ENCODE results near the gene TECPR2. TPM values are rescaled to one million over a fixed set of nuclear protein-coding genes. Genes with fewer than 3 reads are reported as not detected.

The TECPR2 gene
- total and polyA plus RNA-seq, 10 donors: 1.1 to 46.6 (median 26.7) TPM

- Histone ChIP-seq H3K9me3 (no peaks in the 10 kb centered on the region), H3K4me3 (no peak overlapping the region), H3K27ac (no peak overlapping the region), H3K36me3 (no peaks in the 10 kb centered on the region), H3K4me1 (peaks cover 5 to 38% (median 24%) of the 10 kb centered on the region in 6 donors), H3K27me3 (replicated peaks in 1 of 7) (peaks cover 6 to 43% (median 28%) of the 10 kb centered on the region in 7 donors)
- WGBS, 5 donors: 88 to 91% (median 90%) methylated on average over 8 to 10 of the region's 10 CpGs
- intact Hi-C loops (cut with DNase I; ENCODE audit: low total_unique reads): no loop called here
- TF ChIP-seq POLR2A (IDR thresholded peaks at IDR 0.05) (no peak), CTCF (IDR thresholded peaks at IDR 0.05 in 8 of 11, conservative IDR thresholded peaks at IDR 0.05 in 3 of 11) (no peak), POLR2AphosphoS5 (IDR thresholded peaks at IDR 0.05) (no peak)
- no peak for DNase-seq
Measured at GRCh38 chr14:102541771-102542170, 179.0 kb downstream of the TECPR2 start.

GRCh38 chr14:102544046-102544746 is 181.5 kb downstream of the TECPR2 start:
- 25 to 65% (median 30%) methylated on average over 16 to 43 of the region's 43 CpGs for WGBS, 5 donors
- intact Hi-C loops (cut with DNase I; ENCODE audit: low total_unique reads): no loop called here

GRCh38 chr14:102544747-102545460 is 182.2 kb downstream of the TECPR2 start:
- Histone ChIP-seq H3K9me3 (no peaks in the 10 kb centered on the region), H3K4me1 (peaks cover 5 to 28% (median 17%) of the 10 kb centered on the region in 6 donors), H3K27ac (no peak overlapping the region), H3K4me3 (peak overlapping the region in 6 of 8 donors; percentile 11 to 62 (median 24)), H3K27me3 (replicated peaks in 1 of 7) (peaks cover 6 to 54% (median 28%) of the 10 kb centered on the region in 7 donors), H3K36me3 (no peaks in the 10 kb centered on the region)
- 9 to 27% (median 13%) methylated on average over 13 to 66 of the region's 66 CpGs for WGBS, 5 donors
- DNase-seq: no peak
- TF ChIP-seq POLR2A (IDR thresholded peaks at IDR 0.05) (no peak), POLR2AphosphoS5 (IDR thresholded peaks at IDR 0.05) (no peak), CTCF (IDR thresholded peaks at IDR 0.05 in 8 of 11, conservative IDR thresholded peaks at IDR 0.05 in 3 of 11) (no peak)
- intact Hi-C loops (cut with DNase I; ENCODE audit: low total_unique reads): no loop called here

More at GRCh38 chr14:102544046-102544746, 181.5 kb downstream of the TECPR2 start:
- TF ChIP-seq POLR2A (IDR thresholded peaks at IDR 0.05) (no peak), POLR2AphosphoS5 (IDR thresholded peaks at IDR 0.05) (no peak), CTCF (IDR thresholded peaks at IDR 0.05 in 8 of 11, conservative IDR thresholded peaks at IDR 0.05 in 3 of 11) (no peak)
- no peaks in the 10 kb centered on the region for H3K9me3 ChIP-seq
- DNase-seq: no peak
- peaks cover 5 to 34% (median 19%) of the 10 kb centered on the region in 6 donors for H3K4me1 ChIP-seq
- H3K27ac ChIP-seq: no peak overlapping the region
- H3K36me3 ChIP-seq: no peaks in the 10 kb centered on the region
- peak overlapping the region in 5 of 8 donors; percentile 20 to 62 (median 29) for H3K4me3 ChIP-seq
- H3K27me3 ChIP-seq (replicated peaks in 1 of 7): peaks cover 6 to 54% (median 28%) of the 10 kb centered on the region in 7 donors

All from spleen (tissue), 11 donors.